Chondrocyte (in vitro differentiated cells): Measurements from ENCODE around the gene C11orf97. TPM values are rescaled to one million over a fixed set of nuclear protein-coding genes. Genes with fewer than 3 reads are reported as not detected.

Experiments used
- DNase-seq: peaks from one replicate; pipeline ENCODE4 v3.0.0; 2021; ENCODE audit warnings: mixed read lengths, low spot score
- H3K27ac Mint-ChIP-seq: one replicate; pipeline ENCODE4 v1.8.0; 2021; ENCODE audit warnings: mild to moderate bottlenecking, moderate library complexity, mixed read lengths; ENCODE audit not compliant: unreplicated experiment
- H3K27me3 Mint-ChIP-seq: 2 replicates; pipeline ENCODE4 v1.8.0; 2021; ENCODE audit warnings: low read depth, mixed read lengths
- H3K36me3 Mint-ChIP-seq: 2 replicates; pipeline ENCODE4 v1.8.0; 2021; ENCODE audit warnings: low read depth, mixed read lengths
- H3K4me1 Mint-ChIP-seq: 2 replicates; pipeline ENCODE4 v1.8.0; 2021; ENCODE audit warnings: low read depth, mild to moderate bottlenecking, mixed read lengths
- H3K4me3 Mint-ChIP-seq: one replicate; pipeline ENCODE4 v1.8.0; 2021; ENCODE audit warnings: mild to moderate bottlenecking, moderate library complexity, mixed read lengths; ENCODE audit not compliant: unreplicated experiment
- H3K9me3 Mint-ChIP-seq: 2 replicates; pipeline ENCODE4 v1.8.0; 2021; ENCODE audit warnings: low read depth, mixed read lengths
- CTCF ChIP-seq: fragments of 200-600 bp; sonication (generic); IDR thresholded peaks from 2 replicates; pipeline ENCODE4 v1.5.0; 2021; ENCODE audit warnings: antibody characterized with exemption, mild to moderate bottlenecking, moderate library complexity
- total RNA-seq: library from RNA; stranded (reverse); gene quantifications from 3 replicates; pipeline ENCODE4 v1.2.1, GENCODE V29; 2021

The C11orf97 gene
- total RNA-seq, 1 donor from 2014 or later = not detected

GRCh38 chr11:94536386-94536785 lies 24.1 kb downstream of the C11orf97 start:
- TF ChIP-seq CTCF = no peak
- H3K27me3 Mint-ChIP-seq = no peaks in the 10 kb centered on the region
- peaks cover 44% of the 10 kb centered on the region for H3K4me1 Mint-ChIP-seq
- no peaks in the 10 kb centered on the region for H3K36me3 Mint-ChIP-seq
- no peak overlapping the region for H3K27ac Mint-ChIP-seq
- DNase-seq = no peak
- H3K4me3 Mint-ChIP-seq = no peak overlapping the region
- no peaks in the 10 kb centered on the region for H3K9me3 Mint-ChIP-seq

GRCh38 chr11:94537031-94537600 lies 24.9 kb downstream of the C11orf97 start:
- DNase-seq = no peak
- no peak overlapping the region for H3K4me3 Mint-ChIP-seq
- no peaks in the 10 kb centered on the region for H3K36me3 Mint-ChIP-seq
- H3K9me3 Mint-ChIP-seq = no peaks in the 10 kb centered on the region
- no peaks in the 10 kb centered on the region for H3K27me3 Mint-ChIP-seq
- peaks cover 43% of the 10 kb centered on the region for H3K4me1 Mint-ChIP-seq
- TF ChIP-seq CTCF = no peak
- H3K27ac Mint-ChIP-seq = peak overlapping the region; percentile 64

- TF ChIP-seq CTCF = no peak
- H3K4me3 Mint-ChIP-seq = no peak overlapping the region
- H3K36me3 Mint-ChIP-seq = no peaks in the 10 kb centered on the region
- no peak overlapping the region for H3K27ac Mint-ChIP-seq
- H3K4me1 Mint-ChIP-seq = peaks cover 38% of the 10 kb centered on the region
- no peaks in the 10 kb centered on the region for H3K9me3 Mint-ChIP-seq
- no peaks in the 10 kb centered on the region for H3K27me3 Mint-ChIP-seq
- no peak for DNase-seq
Measured at GRCh38 chr11:94539420-94539819, 27.2 kb downstream of the C11orf97 start.

GRCh38 chr11:94543695-94544645 lies 31.7 kb downstream of the C11orf97 start, which contains the start of gene FUT4:
FUT4 (plus strand) TSS chr11:94543921; CDS start chr11:94544134, 213 bp downstream.
- Mint-ChIP-seq H3K9me3 (no peaks in the 10 kb centered on the region), H3K4me1 (peaks cover 51% of the 10 kb centered on the region), H3K27me3 (no peaks in the 10 kb centered on the region), H3K4me3 (peak within 1 kb of the TSS; percentile 96), H3K27ac (peak within 1 kb of the TSS; percentile 100), H3K36me3 (no peaks in the 10 kb centered on the region)
- peak; percentile 94 for DNase-seq
- no peak for TF ChIP-seq CTCF

GRCh38 chr11:94544646-94545263 lies 32.5 kb downstream of the C11orf97 start:
- H3K4me1 Mint-ChIP-seq = peaks cover 57% of the 10 kb centered on the region
- peak overlapping the region; percentile 77 for H3K27ac Mint-ChIP-seq
- TF ChIP-seq CTCF = no peak

More at GRCh38 chr11:94544646-94545263, 32.5 kb downstream of the C11orf97 start:
- no peaks in the 10 kb centered on the region for H3K9me3 Mint-ChIP-seq
- H3K4me3 Mint-ChIP-seq = peak overlapping the region; percentile 96
- no peak for DNase-seq
- no peaks in the 10 kb centered on the region for H3K27me3 Mint-ChIP-seq
- no peaks in the 10 kb centered on the region for H3K36me3 Mint-ChIP-seq
